ENCODE data around the gene TRIO.

DNA sequence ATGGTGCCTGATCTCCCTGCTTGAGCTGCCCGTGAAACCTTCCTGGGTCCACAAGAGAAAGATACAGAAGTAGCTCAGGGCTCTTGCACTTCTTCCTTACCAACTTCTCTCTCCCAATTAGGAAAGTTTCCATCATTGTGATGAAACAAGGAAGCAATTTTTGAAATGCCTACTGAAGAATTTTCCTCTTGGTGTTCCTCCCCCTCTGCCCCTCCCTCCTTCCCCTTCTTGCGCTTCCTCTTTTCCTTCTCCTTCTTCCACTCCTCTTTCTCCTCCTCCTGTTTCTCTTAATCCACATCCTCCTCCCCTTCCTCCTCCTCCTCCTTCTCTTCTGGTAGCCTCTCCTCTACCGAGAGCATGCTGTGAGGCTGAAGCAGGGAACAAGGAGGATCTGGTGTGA lies 402.2 kb downstream of the TRIO start:
- TF ChIP-seq, protein P1, sequence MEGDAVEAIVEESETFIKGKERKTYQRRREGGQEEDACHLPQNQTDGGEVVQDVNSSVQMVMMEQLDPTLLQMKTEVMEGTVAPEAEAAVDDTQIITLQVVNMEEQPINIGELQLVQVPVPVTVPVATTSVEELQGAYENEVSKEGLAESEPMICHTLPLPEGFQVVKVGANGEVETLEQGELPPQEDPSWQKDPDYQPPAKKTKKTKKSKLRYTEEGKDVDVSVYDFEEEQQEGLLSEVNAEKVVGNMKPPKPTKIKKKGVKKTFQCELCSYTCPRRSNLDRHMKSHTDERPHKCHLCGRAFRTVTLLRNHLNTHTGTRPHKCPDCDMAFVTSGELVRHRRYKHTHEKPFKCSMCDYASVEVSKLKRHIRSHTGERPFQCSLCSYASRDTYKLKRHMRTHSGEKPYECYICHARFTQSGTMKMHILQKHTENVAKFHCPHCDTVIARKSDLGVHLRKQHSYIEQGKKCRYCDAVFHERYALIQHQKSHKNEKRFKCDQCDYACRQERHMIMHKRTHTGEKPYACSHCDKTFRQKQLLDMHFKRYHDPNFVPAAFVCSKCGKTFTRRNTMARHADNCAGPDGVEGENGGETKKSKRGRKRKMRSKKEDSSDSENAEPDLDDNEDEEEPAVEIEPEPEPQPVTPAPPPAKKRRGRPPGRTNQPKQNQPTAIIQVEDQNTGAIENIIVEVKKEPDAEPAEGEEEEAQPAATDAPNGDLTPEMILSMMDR (IDR thresholded peaks at IDR 0.05; ENCODE audit: low read depth, low read length, poor library complexity, severe bottlenecking): no peak
- no peak for TF ChIP-seq EZH2phosphoT487 (IDR thresholded peaks at IDR 0.05; ENCODE audit: borderline replicate concordance, low read length)
